Smooth muscle cell of the pulmonary artery (primary cell): ENCODE measurements around the gene POLR2J3. TPM values are rescaled to one million over a fixed set of nuclear protein-coding genes. Genes with fewer than 3 reads are reported as not detected.

Experiments
- total RNA-seq: library from RNA; depleted of rRNA; stranded (reverse); fragments of >200 nt; gene quantifications from 2 replicates; pipeline ENCODE4 v1.2.3, GENCODE V29; 2014

The POLR2J3 gene
- total RNA-seq = 34.6 and 36.8 TPM in 2 replicates

GRCh38 chr7:102572261-102573239 is at the start of gene POLR2J3:
Gene POLR2J3, minus strand, starts transcription at chr7:102572583. Its CDS starts 62 bp downstream, at chr7:102572521.

DNA sequence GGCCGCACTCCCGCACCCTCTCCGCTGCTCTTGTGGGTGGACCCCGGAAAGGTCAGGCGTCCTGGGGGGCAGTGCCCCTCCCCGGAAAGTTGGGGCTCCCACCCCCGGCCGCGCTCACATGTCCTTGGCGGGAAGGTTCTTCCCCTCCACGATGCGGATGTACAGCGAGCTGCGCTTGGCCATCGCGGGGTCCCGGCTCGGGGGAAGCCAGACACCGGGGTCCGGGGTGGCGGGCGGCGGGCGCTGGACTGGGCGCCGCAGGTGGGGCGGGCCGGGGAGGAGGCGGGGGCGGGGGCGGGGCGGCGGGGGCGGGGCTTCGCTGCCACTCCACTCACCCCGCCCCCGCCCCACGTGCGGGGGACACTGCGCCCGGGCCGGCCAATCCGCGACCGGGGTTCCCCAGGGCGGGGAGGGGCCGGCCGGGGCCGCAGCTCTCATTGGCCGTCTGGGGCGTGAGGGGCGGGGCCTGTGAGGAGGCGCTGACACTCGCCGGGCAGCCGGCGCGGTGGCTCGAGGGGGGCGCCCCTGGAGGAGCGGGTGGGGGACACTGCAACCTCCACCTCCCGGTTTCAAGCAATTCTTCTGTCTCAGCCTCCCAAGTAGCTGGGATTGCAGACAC is 44.2 kb upstream of the POLR2J3 start, which contains the start of gene RASA4:
TSS of gene RASA4 (minus strand) at position 250 of the 619 bp plus-strand sequence. CDS start at position 183, 67 bp downstream.

GRCh38 chr7:102550808-102551422 is 21.5 kb downstream of the POLR2J3 start, which contains the start of gene SPDYE2:
Gene SPDYE2, plus strand, starts transcription at chr7:102551226. Its CDS starts 2,030 bp downstream, at chr7:102553256.

DNA sequence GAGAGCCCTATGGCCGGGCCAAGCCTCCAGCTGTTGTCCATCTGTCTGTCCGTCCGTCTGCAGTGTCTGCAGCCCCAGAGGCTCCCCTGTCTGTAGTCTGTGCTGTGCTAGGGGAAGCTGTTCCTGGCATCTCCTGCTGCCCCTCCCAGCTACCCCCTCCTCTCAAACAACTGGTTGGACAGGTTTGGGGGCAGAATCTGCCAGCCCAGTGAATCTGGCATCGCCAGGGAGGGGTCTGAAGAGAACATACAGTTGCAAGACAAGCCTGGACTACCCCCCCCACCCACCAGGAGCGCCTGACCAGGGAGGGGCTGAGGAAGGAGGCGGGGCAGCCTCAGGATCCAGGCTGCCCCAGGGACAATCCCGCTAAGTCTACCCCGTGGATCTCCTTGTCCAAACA is 28.8 kb downstream of the POLR2J3 start, which contains the start of gene UPK3BL2:
TSS of gene UPK3BL2 (minus strand) at position 101 of the 400 bp plus-strand sequence. CDS start at position 41, 60 bp downstream.

GRCh38 chr7:102517550-102518147 is 54.7 kb downstream of the POLR2J3 start, which contains the start of gene RASA4B:
Gene RASA4B, minus strand, starts transcription at chr7:102517777. Its CDS starts 67 bp downstream, at chr7:102517710.

Other genes with a start within 250 kb of the POLR2J3 start
- not detected in 2 replicates for gene SPDYE6, start 216.1 kb downstream of the POLR2J3 start, total RNA-seq
- 13.9 and 21.3 TPM in 2 replicates for gene PRKRIP1, start 176.2 kb downstream of the POLR2J3 start, total RNA-seq
- 85.9 and 102 TPM in 2 replicates for gene ORAI2, start 139.0 kb downstream of the POLR2J3 start, total RNA-seq
- gene ALKBH4, start 107.7 kb downstream of the POLR2J3 start, total RNA-seq = 10.1 and 10.6 TPM in 2 replicates
- 18.8 and 26.1 TPM in 2 replicates for gene LRWD1, start 107.6 kb downstream of the POLR2J3 start, total RNA-seq
- 16.3 and 22.2 TPM in 2 replicates for gene POLR2J, start 93.7 kb downstream of the POLR2J3 start, total RNA-seq
- 7.7 and 10.0 TPM in 2 replicates for gene RASA4B, start 54.8 kb downstream of the POLR2J3 start, total RNA-seq
- gene UPK3BL2, start 28.9 kb downstream of the POLR2J3 start, total RNA-seq = 3.4 and 3.5 TPM in 2 replicates
- not detected in 2 replicates for gene SPDYE2, start 21.4 kb downstream of the POLR2J3 start, total RNA-seq
- 23.3 and 40.3 TPM in 2 replicates for gene RASA4, start 44.2 kb upstream of the POLR2J3 start, total RNA-seq
- gene UPK3BL1, start 70.2 kb upstream of the POLR2J3 start, total RNA-seq = 9.6 and 14.3 TPM in 2 replicates
- gene SPDYE2B, start 77.7 kb upstream of the POLR2J3 start, total RNA-seq = not detected in 2 replicates
- 3.2 and 3.7 TPM in 2 replicates for gene POLR2J2, start 99.1 kb upstream of the POLR2J3 start, total RNA-seq
- gene FAM185A, start 176.4 kb upstream of the POLR2J3 start, total RNA-seq = 7.4 and 9.2 TPM in 2 replicates